Right lung (tissue), 5 donors: ENCODE data around the gene MCUB. TPM values are rescaled to one million over a fixed set of nuclear protein-coding genes. Genes with fewer than 3 reads are reported as not detected.

Source experiments
- DNase-seq, 2 donors: peaks; one replicate each; pipeline ENCODE4 v3.0.0-alpha.2; 2013
- polyA plus RNA-seq, 5 donors: library from polyadenylated mRNA; unstranded; fragments of 120-200 nt; gene quantifications; one replicate each; pipeline versions ENCODE4 v1.2.1 to v1.2.3, GENCODE V29; 2013; ENCODE audit warnings: inconsistent platforms in 1 of 5, low replicate concordance in 1 of 5; ENCODE audit not compliant: insufficient read length in 5 of 5, insufficient read depth in 1 of 5

MCUB gene
- polyA plus RNA-seq, 5 donors: 4.3 to 8.8 (median 6.2) TPM

- no peak for DNase-seq
Observed at GRCh38 chr4:109728385-109728784, 168.3 kb downstream of the MCUB start.

- DNase-seq: peak in 1 of 2 donors; percentile 42
Observed at GRCh38 chr4:109729117-109729717, 169.2 kb downstream of the MCUB start.

- DNase-seq: peak; percentile 84 to 88
Observed at GRCh38 chr4:109729718-109730618, 169.9 kb downstream of the MCUB start, which contains the start of gene PLA2G12A. TSS of gene PLA2G12A (minus strand) at chr4:109730070. CDS start at chr4:109729809, 261 bp downstream.

GRCh38 chr4:109730619-109731545, 170.8 kb downstream of the MCUB start:
- no peak for DNase-seq

GRCh38 chr4:109733728-109734127, 173.7 kb downstream of the MCUB start:
- no peak for DNase-seq

GRCh38 chr4:109735566-109736365, 175.7 kb downstream of the MCUB start:
- DNase-seq: no peak

Other genes with a start within 250 kb of the MCUB start
- gene SEC24B, start 126.4 kb upstream of the MCUB start, polyA plus RNA-seq: 10 to 100 TPM; 28.0 to 44.0 (median 39.2) TPM
- gene CASP6, start 143.2 kb downstream of the MCUB start, polyA plus RNA-seq: 10 to 100 TPM; 44.9 to 57.3 (median 49.8) TPM
- 10 to 100 TPM; 29.2 to 37.8 (median 35.1) TPM for gene PLA2G12A, start 169.8 kb downstream of the MCUB start, polyA plus RNA-seq
- 100 to 1,000 TPM in 2 of 5 donors, 10 to 100 TPM in 3; 79.6 to 110 (median 99.6) TPM for gene CFI, start 241.8 kb downstream of the MCUB start, polyA plus RNA-seq